ENCODE data around the gene DOCK4. TPM values are rescaled to one million over a fixed set of nuclear protein-coding genes. Genes with fewer than 3 reads are reported as not detected.

DOCK4 gene
- total and polyA plus RNA-seq, 10 of the 15 experiments (the other 5 are each of a cell fraction or from before 2014, with no cell fraction given), result 0.03 to 0.73 (median 0.38) TPM

DNA sequence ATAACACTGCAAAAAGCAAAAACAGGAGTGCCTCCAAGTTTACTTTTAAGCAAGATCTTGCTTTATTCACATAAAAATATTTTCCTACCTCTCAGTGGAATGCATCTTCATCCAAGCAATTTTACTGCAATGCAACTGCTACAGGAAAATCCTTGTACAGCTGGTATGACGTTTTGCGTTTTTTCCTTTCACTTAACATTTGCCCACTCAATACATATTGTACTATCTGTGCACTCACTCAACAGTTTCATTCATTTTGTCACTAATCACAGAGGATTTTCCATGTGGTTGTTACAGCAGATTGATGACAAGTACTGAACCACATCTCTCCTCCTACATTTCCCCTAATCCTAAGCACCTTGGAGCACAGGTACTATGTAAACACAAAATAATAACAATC, 421.9 kb downstream of the DOCK4 start:
- Histone ChIP-seq H3K27ac (ENCODE audit: control insufficient read depth, insufficient read depth) (no peak overlapping the region), H3K9me3 (replicated peaks; ENCODE audit: control insufficient read depth, insufficient read depth, low read length) (no peaks in the 10 kb centered on the region), H3K4me3 (no peak overlapping the region), H3K79me2 (ENCODE audit: control insufficient read depth, insufficient read depth, low read length) (no peaks in the 10 kb centered on the region), H3K9ac (ENCODE audit: control insufficient read depth, insufficient read depth, low read length) (no peak overlapping the region), H3K4me2 (ENCODE audit: control insufficient read depth, insufficient read depth) (no peak overlapping the region), H3K27me3 (replicated peaks in 1 of 2; ENCODE audit: control insufficient read depth in 2 of 2, insufficient read depth in 2 of 2, low read length in 1 of 2) (no peaks in the 10 kb centered on the region), H3K4me1 (ENCODE audit: control insufficient read depth, insufficient read depth, low read length) (no peaks in the 10 kb centered on the region), H2AFZ (ENCODE audit: control insufficient read depth, low read depth, low read length) (no peak overlapping the region), H4K20me1 (ENCODE audit: control insufficient read depth, insufficient read depth) (no peaks in the 10 kb centered on the region), H3K36me3 (ENCODE audit: control insufficient read depth in 2 of 2, insufficient read depth in 2 of 2, low read length in 1 of 2) (no peaks in the 10 kb centered on the region)
- intact Hi-C loops (cut with micrococcal nuclease; ENCODE audit: unreplicated experiment), result no loop called here
- TF ChIP-seq MEF2A (IDR thresholded peaks at IDR 0.05; ENCODE audit: insufficient read depth, low read depth, low read length) (no peak), ATF7 (IDR thresholded peaks at IDR 0.05; ENCODE audit: low read depth) (no peak), SREBF2 (IDR thresholded peaks at IDR 0.05; ENCODE audit: low read length) (no peak), HDAC6 (IDR thresholded peaks at IDR 0.05; ENCODE audit: unreplicated experiment) (no peak), MYB (IDR thresholded peaks at IDR 0.05; ENCODE audit: borderline replicate concordance, low read depth, low read length) (no peak)
- TF ChIP-seq, protein P1, sequence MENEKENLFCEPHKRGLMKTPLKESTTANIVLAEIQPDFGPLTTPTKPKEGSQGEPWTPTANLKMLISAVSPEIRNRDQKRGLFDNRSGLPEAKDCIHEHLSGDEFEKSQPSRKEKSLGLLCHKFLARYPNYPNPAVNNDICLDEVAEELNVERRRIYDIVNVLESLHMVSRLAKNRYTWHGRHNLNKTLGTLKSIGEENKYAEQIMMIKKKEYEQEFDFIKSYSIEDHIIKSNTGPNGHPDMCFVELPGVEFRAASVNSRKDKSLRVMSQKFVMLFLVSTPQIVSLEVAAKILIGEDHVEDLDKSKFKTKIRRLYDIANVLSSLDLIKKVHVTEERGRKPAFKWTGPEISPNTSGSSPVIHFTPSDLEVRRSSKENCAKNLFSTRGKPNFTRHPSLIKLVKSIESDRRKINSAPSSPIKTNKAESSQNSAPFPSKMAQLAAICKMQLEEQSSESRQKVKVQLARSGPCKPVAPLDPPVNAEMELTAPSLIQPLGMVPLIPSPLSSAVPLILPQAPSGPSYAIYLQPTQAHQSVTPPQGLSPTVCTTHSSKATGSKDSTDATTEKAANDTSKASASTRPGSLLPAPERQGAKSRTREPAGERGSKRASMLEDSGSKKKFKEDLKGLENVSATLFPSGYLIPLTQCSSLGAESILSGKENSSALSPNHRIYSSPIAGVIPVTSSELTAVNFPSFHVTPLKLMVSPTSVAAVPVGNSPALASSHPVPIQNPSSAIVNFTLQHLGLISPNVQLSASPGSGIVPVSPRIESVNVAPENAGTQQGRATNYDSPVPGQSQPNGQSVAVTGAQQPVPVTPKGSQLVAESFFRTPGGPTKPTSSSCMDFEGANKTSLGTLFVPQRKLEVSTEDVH (IDR thresholded peaks at IDR 0.05; ENCODE audit: low read depth, partially characterized antibody), result no peak
- TF ChIP-seq, protein P2, sequence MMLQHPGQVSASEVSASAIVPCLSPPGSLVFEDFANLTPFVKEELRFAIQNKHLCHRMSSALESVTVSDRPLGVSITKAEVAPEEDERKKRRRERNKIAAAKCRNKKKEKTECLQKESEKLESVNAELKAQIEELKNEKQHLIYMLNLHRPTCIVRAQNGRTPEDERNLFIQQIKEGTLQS (IDR thresholded peaks at IDR 0.05; ENCODE audit: borderline replicate concordance, extremely low read depth, low read depth, low read length), result no peak
- in situ Hi-C loops (cut with MboI), result no loop called here
- ChIA-PET POLR2A (no interaction called here), CTCF (no interaction called here), SMC1A (ENCODE audit: uncharacterized antibody, unreplicated experiment) (interaction anchor here (0.6 kb wide), 1 partner anchor 9 kb away, joined by 3 read pairs; no protein-coding TSS in a partner anchor), RAD21 (ENCODE audit: unreplicated experiment) (no interaction called here)
- ATAC-seq (no peak), FAIRE-seq (no peak), DNase-seq (ENCODE audit: low read depth, low spot score) (no peak)
- no TSS peak for BruUV-seq (replicated peaks)
- WGBS (ENCODE audit: insufficient coverage, insufficient replicate concordance, low lambda C conversion rate, missing lambda C conversion rate), result 93% methylated on average over 2 of the region's 2 CpGs
